Prostate gland (tissue), 2 donors: Measurements from ENCODE around the gene MAP9. TPM values are rescaled to one million over a fixed set of nuclear protein-coding genes. Genes with fewer than 3 reads are reported as not detected.
"Not testable (repeated sequence)": the region's sequence is repeated elsewhere in the genome, so short reads cannot be mapped to it uniquely, and the experiment has no call there.

Experiments
- DNase-seq: peaks from one replicate; pipeline ENCODE4 v3.0.0-alpha.2; 2019; ENCODE audit warnings: low spot score
- H3K27ac ChIP-seq, 2 donors: fragments of 200-600 bp; sonication (generic); 2 replicates each; pipeline ENCODE4 v1.5.1; 2017 to 2019
- H3K27me3 ChIP-seq: fragments of 200-600 bp; sonication (generic); replicated peaks from 2 replicates; pipeline ENCODE4 v1.5.1; 2019; ENCODE audit not compliant: insufficient read depth
- H3K36me3 ChIP-seq, 2 donors: fragments of 200-600 bp; sonication (generic); 1 replicate in 1 of 2; 2 replicates in 1 of 2; pipeline versions ENCODE4 v1.5.1 to v1.8.1; 2017 to 2019
- H3K4me1 ChIP-seq: fragments of 200-600 bp; sonication (generic); replicated peaks from 2 replicates; pipeline ENCODE4 v1.5.1; 2019
- H3K4me3 ChIP-seq, 2 donors: fragments of 200-600 bp; sonication (generic); 2 replicates each; pipeline ENCODE4 v1.5.1; 2017 to 2019
- H3K9me3 ChIP-seq: fragments of 200-600 bp; sonication (generic); 2 replicates; pipeline ENCODE4 v1.5.1; 2017
- CTCF ChIP-seq, 4 experiments: fragments of 200-600 bp in 2 of 4; fragments of 450-650 bp in 2 of 4; sonication (generic) in 2 of 4; IDR thresholded peaks; 1 replicate in 3 of 4; 2 replicates in 1 of 4; pipeline ENCODE4 v1.5.1; 2016 to 2019; ENCODE audit warnings: antibody characterized with exemption in 4 of 4, mild to moderate bottlenecking in 2 of 4, moderate library complexity in 2 of 4
- POLR2A ChIP-seq: fragments of 450-650 bp; IDR thresholded peaks from one replicate; pipeline ENCODE4 v1.6.1; 2016; ENCODE audit warnings: antibody characterized with exemption, mild to moderate bottlenecking
- POLR2AphosphoS5 ChIP-seq: sonication (generic); formaldehyde crosslinking; IDR thresholded peaks from one replicate; pipeline ENCODE4 v1.6.1; 2017; ENCODE audit warnings: antibody characterized with exemption
- WGBS: methylation state at CpG from one replicate; pipeline ENCODE4 v1.1.5; 2018; 5-methylcytosine and 5-hydroxymethylcytosine counted together
- intact Hi-C: fragments of 100-400 bp; cut with DNase I; formaldehyde crosslinking; loops from one replicate; pipeline ENCODE4 v1.14.2; 2022
- total RNA-seq, 2 donors: library from RNA; depleted of rRNA; stranded (reverse); fragments of >200 nt; gene quantifications; one replicate each; pipeline ENCODE4 v1.1.0, GENCODE V29; 2016

Gene MAP9
- 10 to 100 TPM; 15.8 to 17.9 TPM for total RNA-seq

DNA sequence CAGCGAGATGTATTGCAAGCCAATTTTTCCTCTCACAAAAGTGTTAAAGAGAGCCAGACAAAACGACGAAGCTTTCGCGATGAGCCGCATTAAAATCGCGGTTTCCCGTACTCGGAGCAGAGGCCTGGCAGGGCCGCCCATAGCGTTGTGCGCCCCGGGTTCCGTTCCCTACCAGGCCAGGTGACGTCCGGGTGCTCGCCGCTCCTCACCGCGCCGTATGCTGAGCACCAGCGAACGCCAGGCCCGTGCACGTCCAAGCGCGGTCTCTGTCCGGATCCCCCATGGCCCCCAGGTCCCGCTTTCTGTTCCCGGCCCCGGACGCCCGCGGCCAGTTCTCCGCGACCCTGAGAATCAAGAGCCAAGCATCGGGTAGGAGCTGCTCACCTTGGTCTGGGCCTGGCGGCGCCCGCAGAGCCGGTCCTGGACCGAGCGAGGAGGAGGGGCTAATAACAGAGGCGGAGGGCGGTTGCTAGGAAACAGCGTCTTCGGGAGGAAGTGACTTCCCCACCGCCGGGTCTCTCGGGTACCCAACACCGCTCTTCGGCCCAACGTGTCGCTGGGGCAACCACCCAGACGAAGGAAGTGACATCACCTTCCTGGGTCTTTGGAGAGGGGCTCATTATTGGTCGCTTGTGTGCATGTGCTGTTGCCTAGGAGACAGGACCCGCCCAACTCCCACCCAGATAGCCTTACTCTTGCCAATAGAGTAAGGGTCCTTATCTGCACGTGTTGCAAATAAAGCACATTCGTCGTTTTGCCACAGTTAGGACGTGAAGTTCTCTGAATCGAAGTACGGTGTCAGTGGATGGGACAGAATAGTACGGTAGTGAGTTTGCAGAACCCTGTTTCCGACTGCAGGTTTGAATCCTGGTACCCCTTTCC lies at the start of gene MAP9:
Gene MAP9, minus strand, starts transcription at position 579 of the 882 bp plus-strand sequence. CDS start 1,115 bp downstream, outside the sequence.
- Histone ChIP-seq H3K27me3 (no peaks in the 10 kb centered on the region), H3K9me3 (no peaks in the 10 kb centered on the region), H3K4me1 (no peaks in the 10 kb centered on the region), H3K27ac (peak within 1 kb of the TSS; percentile 48 to 75), H3K4me3 (peak within 1 kb of the TSS; percentile 46 to 62), H3K36me3 (no peaks in the 10 kb centered on the region)
- DNase-seq = peak; percentile 86
- 5% methylated on average over 66 of the region's 66 CpGs for WGBS
- intact Hi-C loops = no loop called here
- TF ChIP-seq POLR2A = peak; percentile 33
- peak; percentile 50 for TF ChIP-seq POLR2AphosphoS5
- TF ChIP-seq CTCF (IDR thresholded peaks at IDR 0.05) = no peak

- H3K4me3 ChIP-seq, H3K9me3 ChIP-seq, intact Hi-C loops, H3K27ac ChIP-seq, H3K27me3 ChIP-seq, H3K4me1 ChIP-seq, H3K36me3 ChIP-seq, DNase-seq: not testable (repeated sequence)
- WGBS = 93% methylated on average over 11 of the region's 11 CpGs
These were observed 48.0 kb upstream of the MAP9 start for GRCh38 chr4:155424778-155425177.

DNA sequence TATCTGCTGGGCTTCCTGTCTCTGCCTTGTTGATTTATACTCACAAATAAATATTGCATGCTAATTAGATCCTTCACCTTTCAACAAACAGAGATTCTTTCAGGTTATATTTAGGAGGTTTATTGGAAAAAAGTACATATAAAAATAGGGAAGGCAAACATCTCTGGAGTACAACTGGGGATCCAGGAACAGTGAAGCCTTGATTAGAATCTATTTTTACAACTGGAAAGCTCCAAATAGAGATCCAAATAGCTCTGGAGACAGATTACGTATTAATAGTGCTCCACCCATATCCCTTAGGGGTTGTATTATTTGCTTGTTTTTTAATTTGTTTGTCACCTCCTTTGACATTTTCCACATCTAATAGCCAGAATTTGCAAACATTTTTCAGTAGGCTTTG lies 46.9 kb upstream of the MAP9 start:
- Histone ChIP-seq H3K4me1 (peaks cover 5% of the 10 kb centered on the region), H3K36me3 (no peaks in the 10 kb centered on the region), H3K4me3 (no peak overlapping the region), H3K27me3 (no peaks in the 10 kb centered on the region), H3K27ac (peak overlapping the region in 1 of 2 donors; percentile 51), H3K9me3 (peaks cover 4% of the 10 kb centered on the region)
- 25% methylated on average over 1 of the region's 1 CpG for WGBS
- TF ChIP-seq POLR2AphosphoS5 = peak; percentile 61
- no peak for TF ChIP-seq CTCF (IDR thresholded peaks at IDR 0.05)
- intact Hi-C loops = no loop called here
- no peak for DNase-seq

DNA sequence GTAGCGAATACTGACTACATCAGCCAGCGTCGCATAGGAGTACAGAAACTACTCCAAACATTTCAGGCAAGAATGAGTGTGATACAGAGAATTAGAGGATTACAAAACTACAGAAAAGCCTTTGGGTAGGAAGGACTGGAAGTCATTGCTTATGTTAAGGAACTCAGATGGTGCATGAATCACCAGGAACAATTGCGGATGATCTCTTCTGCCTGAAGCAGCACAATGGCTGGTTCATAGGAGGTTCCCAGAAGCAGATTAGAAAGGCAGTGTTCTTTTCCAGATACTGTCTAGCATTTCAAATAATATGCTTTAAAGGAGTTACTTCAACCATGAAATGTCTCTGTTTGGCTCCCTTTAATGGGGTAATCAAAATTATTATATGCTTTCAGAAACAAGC lies 42.5 kb upstream of the MAP9 start:
- Histone ChIP-seq H3K4me3 (no peak overlapping the region), H3K9me3 (no peaks in the 10 kb centered on the region), H3K27ac (no peak overlapping the region), H3K4me1 (peaks cover 5% of the 10 kb centered on the region), H3K27me3 (no peaks in the 10 kb centered on the region), H3K36me3 (no peaks in the 10 kb centered on the region)
- TF ChIP-seq POLR2A (no peak), CTCF (IDR thresholded peaks at IDR 0.05) (no peak)
- no peak for DNase-seq
- 97% methylated on average over 4 of the region's 4 CpGs for WGBS
- intact Hi-C loops = no loop called here

DNA sequence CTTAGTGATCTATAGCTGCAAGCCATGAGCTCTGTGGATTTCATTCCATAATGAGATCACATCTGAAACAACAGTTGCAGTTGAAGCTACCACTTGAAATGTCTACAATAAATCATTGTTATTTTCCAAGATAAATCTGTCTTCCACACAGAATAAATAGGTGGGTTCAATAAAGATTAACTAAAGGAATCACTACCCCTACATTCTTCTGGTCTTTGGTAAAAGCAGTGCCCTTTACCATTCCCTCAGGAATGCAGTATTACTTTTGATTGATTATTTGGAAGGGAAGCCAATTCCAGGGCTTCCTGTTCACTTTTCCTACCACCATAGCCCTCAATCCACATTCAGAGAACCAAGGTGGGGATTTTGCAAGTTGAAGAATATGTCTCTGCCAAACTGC lies 38.9 kb upstream of the MAP9 start:
- no peak for DNase-seq
- Histone ChIP-seq H3K4me3 (no peak overlapping the region), H3K9me3 (no peaks in the 10 kb centered on the region), H3K27me3 (no peaks in the 10 kb centered on the region), H3K4me1 (no peaks in the 10 kb centered on the region), H3K36me3 (no peaks in the 10 kb centered on the region), H3K27ac (no peak overlapping the region)
- TF ChIP-seq POLR2A (no peak), POLR2AphosphoS5 (no peak), CTCF (IDR thresholded peaks at IDR 0.05) (no peak)
- intact Hi-C loops = no loop called here
